Inferior parietal cortex (tissue), 1 donor: Measurements from ENCODE around the gene ITIH5.

ENCODE experiments used
- DNase-seq: peaks from one replicate; pipeline ENCODE4 v3.0.0-alpha.2; 2016; ENCODE audit errors: extremely low spot score

The ITIH5 gene

DNA sequence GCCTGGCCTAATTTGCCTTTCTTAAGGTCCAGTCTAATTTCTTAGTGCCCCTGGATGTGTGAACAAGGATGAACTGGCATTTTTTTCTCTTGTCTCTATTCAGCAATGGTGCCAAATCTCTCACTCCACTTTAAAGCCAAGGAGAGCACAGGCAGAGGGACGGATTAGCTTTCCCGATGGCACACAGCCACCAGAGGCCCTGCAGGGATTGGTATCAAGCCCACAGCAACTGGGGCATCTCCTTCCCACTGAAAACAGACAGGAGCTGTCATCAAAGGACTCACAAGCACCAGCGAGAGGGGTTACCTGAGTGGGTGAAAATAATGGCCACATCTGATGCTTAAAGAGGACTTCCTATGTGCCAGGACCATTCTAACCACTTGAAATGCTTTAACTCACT is 83.1 kb downstream of the ITIH5 start:
- DNase-seq: no peak

DNA sequence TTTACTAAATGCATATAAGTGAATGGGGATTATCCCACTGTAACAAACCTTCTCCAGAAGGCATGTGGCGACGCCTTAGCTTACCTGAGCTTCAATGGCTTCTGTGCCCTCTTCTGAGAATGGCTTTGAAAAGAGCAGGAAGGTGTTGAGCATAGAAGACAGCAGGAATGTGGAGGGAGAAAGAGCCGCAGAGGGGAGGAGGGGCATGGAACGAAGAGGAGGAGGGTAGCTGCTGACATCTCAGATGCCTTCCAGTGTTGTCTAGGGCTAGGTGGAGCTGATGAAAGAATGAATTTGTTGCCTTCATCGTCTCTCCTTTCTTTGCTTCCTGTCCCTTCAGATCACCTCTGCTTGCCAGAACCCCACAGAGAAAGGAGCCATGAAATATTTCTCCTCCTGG is 86.2 kb downstream of the ITIH5 start:
- no peak for DNase-seq

DNA sequence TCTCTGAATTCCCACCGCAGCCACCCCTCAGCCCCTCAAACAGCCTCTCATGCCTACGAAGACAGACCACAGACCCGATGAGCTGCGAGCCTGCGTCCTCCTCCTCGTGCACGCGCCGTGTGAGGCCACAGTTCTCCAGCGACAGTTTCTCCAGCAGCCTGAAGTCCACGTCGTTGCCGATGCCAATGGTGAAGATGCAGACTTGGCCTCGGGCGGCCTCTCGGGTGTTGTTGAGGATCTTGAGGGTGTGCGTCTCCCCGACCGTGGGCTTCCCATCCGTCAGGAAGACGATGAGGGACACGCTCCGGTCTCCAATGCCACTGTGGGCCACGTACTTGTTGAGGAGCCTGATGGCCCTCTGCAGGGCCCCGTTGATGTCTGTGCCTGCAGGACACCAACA is 87.1 kb downstream of the ITIH5 start:
- no peak for DNase-seq

DNA sequence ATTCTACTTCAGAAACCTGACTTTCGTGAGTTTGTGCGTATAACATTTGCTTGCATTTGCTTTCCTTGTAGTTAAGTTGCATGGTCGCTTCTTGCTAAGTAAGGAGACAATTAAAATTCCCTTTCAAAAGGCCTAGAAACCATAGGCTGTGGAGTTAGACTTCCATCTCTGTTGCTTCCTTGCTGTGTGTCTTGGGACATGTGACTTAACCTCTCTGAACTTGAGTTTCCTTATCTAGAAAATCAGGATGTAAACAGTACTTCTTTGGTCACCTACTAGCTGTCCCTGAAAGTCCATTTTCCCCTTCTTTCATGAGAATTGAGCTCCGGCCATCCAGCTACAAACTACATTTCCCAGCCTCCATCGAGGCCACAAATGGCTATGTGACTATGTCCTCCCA is 89.2 kb downstream of the ITIH5 start:
- DNase-seq: no peak

DNA sequence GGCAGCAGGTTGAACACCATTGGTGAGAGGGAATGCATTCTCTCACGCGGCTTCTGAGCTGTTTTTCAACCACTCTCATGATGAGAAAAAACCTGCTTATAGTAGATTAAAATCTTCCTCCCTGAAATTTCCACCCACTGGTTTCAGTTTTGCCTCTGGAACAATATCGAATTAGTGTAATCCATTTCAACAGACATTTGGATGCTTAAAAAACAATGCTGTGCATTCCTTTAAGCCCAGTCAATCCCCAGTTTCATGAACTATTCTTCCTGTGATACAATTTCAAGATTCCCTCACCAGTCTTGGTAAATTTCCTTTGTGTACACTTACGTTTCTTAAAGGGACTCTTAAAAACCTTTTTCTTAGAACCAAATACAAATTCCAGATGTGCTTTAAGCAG is 89.6 kb downstream of the ITIH5 start:
- DNase-seq: no peak

DNA sequence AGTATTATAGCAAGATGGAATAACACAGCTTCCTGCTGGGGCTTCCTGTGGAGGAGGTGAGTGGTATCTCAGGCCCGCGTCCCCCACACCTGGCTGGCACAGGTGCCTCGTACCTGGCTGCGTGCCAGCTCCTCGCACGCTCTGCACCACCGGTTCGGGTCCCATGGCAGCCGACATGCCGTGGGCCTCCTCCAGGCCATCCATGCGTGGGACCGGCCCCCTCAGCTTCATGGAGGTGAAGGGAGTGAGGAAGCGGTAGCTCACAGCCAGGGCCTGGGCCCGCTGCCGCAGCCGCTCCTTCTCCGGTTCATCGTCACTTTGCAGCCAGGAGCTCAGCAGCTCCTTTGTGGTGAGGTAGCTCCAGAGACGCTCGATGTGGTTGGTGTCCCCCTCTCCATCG is 90.4 kb downstream of the ITIH5 start:
- DNase-seq: no peak

DNA sequence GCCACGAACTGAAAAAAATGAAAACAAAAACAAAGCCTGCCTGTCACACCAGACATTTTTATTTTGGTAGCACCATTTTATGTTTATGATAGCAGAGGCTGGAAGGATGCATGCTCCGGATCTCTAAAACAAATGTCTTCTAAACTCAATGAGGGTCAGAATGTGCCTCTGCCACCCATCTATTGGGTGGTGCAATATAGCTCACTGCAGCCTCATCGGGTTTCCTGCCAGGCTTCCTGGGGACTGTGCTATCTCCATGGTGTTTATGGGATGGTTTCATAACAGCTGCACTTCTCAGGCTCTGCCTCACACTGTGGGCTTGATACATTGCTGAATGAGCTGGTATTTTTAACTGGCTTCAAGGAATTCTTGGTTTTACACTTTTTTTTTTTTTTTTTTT is 94.4 kb downstream of the ITIH5 start:
- peak; percentile 38 for DNase-seq

DNA sequence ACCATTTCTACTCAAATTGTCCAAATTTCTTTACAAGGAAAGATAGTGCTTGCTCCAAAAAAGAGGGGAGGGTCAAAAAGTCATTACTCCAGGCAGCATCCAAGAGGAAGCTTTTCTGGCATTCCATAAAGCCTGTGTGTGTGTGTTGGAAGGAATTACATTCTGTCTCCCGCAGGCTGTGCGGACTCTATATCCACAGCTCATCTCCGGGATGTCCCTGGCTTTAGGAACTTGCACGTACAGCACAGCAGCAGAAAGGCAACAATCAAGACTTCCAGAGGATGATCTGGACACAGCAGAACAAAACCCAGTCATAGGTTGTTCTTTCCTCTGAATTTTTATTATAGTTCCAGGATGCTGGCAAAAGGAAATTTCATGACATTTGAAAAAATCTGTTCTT is 94.8 kb downstream of the ITIH5 start:
- no peak for DNase-seq

DNA sequence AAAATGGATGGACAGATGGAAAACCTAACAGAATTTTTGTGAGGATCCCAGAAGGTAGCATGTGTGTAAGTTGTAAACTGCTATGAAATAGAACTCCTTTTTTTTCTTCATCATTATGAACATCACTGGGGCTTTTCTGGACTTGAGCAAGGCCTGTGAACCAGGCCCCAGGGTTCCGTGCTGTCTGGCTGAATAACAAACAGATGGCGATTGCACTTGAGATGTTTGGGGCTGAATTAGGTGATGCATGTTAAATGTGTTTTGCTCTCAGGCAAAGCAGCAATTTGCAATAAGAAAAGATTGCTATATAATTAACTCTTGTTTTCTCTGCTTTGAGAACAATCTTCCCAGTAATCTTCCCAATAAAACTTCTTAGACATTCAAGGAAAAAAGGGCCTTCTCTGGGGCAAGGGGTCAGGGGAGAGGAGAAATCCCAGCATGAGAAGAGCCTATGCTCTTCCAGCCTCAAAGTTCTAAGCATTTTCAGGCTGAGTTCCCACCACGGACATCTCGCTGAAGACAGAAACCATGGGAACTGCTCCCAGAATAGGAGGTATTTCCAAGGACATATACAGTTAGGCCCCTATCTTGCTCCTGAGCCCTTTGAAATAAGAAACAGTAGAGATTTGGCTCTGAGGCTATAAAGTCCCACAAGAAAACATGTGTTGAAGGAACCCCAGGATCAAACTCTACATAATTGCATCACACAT is 98.7 kb downstream of the ITIH5 start:
- no peak for DNase-seq

DNA sequence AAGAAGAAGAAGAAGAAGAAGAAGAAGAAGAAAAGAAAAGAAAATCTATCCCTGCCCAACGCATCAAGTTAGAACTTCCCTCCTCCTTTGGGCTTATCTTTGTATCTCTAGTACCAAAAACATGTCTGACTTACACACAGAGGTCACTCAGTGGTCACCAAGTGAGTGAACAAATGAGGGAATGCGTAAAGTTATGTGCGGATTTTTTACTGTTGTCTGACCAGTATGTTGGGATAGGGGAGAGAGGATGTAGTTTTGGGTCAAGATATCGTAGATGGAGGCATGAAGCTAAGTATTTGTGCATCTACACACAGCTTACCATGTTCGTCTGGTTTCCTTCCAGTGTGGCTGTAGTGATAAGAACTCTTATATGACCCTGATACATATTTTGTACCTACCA is 99.9 kb downstream of the ITIH5 start:
- DNase-seq: no peak

DNA sequence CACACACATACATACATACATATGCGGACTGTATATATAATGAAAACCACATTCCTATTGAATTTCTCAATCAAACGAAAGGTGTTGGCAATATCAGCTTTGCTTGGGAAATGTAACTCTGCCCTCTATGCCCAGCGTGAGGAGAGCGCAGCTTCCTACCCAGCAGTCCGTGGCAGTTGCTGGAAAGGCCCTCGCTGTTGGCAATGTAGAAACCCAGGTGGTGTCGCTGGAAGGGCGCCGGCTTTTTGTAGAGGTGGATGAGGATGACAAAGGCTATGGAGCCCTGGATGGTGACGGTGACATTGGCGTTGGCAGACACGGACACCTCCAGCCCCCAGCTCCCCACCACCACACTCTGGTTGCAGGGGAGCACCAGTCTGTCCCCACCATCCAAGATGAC is 100.9 kb downstream of the ITIH5 start:
- no peak for DNase-seq

DNA sequence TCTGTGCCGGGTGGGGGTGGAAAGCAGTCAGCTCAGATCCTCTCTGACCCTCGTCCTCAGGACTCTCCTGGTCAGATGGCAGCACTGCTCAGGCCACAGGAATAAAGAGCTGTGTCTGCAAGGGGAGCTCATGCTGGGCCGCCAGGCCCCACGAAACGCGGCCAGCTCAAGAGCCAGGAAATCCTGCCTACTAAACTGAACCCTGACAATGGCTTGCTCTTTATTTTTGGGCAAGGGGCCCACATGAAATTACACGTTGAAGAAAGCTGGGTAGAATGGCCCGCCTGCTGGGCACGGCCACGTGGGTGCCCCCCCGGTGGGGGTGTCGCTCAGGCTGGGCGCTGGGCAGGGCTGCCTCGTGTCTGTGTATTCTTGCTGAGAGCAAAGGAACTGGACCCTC is 103.0 kb downstream of the ITIH5 start:
- no peak for DNase-seq

DNA sequence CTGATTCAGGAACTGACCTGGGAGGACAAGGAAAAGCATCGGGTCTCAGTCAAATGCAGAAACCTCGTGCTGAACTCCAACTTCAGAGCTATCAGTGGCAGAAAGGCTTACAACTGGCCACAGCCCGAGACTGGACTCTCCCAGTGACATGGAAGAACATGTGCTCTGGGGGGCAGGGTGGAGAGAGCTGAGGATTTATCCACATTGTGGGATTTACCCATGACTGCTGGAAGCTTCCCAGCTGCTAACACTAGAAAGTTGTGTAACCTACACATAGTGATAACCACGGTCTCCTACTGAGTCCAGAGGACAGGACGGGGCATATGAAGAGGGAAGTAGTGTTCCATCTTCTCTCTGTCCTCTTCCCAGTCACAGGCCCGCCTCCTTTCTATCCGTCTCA is 103.4 kb downstream of the ITIH5 start:
- no peak for DNase-seq

DNA sequence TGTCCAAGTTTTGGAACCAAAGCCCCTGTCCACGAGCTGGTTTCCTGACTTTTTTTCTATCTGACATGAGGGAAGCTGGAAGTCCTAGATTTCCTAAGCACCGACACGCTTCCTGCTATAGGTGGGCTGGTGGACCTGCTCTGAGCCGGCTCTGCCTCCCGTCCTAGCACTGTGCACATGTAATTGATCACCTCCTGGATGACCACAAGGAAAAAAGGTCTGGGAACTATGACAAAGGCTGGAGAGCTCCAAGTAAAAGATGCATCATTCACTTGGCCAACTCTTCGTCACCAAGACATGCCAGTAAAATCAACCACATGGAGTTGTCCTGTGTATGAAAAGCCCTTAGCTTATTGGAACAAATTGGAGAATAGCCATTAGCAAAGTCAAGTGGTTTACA is 104.8 kb downstream of the ITIH5 start:
- DNase-seq: no peak

DNA sequence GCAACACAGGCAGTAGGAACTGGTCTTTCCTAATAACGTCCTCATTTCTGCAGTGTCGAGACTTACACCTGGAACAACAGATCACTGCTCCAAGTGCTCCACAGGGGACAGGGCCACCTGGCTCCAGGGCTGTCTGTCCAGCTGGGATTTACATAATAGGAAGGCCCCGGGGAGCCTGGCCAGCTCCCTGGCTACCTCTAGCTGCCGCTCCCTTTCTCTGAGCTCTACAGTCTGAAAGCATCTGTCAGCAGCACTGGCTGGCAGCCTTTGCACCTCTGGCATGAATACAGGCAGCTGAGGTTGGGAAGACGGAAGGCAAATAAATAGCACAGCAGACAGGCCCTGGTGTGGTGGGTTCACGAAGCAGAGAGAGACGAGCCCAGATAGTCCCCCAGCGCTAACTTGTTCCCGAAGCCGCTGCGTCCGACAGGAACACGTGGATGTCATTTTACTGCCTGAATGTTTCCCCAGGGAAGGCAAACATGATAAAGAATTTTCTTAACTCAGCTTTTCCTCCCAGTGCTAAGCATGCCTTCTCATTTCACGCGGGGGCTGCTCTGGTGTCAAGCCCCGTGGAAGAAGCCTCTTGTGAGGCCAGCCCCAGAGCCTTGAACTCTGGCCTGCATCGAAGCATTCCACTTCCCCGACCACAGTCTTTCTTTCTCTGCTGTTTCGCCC is 105.4 kb downstream of the ITIH5 start:
- no peak for DNase-seq

DNA sequence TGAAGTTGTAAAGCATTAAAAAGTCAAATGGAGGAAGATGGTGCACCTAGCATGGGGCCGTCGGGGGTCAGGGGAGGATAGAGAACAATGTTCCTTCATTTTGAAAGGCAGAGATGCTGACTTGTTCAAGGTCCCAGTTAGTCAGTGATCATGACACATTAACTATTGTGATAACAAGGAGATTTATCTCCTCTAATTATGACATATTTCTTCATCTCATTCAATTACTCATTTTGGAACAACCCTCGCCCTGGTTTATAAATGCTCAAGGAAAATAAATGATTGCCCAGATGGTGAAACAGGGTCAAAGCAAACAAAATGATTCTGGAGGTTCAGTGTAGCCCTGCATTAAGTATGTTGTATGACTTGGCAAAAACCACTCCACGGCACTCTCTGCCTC is 106.2 kb downstream of the ITIH5 start:
- DNase-seq: no peak

DNA sequence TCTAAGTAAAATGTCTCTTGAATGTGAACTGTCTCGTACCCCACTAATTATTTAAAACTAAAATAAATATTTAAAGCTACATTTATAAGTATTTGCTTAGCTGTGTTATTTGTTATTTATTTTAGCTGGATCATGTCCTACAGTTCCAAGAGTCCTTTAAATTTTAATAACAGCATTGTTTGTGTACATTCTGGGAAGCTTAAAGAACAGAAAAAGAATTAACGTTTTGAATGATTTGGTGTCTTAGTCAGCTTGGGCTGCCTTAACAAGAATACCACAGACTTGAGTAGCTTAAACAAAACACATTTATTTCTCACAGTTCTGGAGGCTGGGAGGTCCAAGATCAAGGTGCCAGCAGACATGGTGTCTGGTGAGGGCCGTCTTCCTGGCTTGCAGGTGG is 107.4 kb downstream of the ITIH5 start:
- no peak for DNase-seq

DNA sequence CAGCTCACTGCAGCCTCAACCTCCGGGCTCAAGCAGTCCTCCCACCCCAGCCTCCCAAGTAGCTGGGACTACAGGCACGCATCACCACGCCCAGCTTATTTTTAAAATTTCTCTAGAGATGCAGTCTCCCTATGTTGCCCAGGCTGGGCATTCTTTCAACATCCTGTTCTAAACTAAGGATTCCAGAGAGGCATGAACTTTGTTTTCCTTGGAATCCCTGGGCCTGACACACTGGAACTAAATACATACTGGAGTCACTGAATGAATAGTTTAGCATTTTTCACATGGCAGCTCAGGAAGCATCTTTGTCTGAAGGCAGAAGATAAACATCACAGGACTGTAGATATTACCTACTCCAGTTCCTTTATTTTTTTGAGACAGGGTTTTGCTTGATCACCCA is 108.7 kb downstream of the ITIH5 start:
- DNase-seq: no peak

DNA sequence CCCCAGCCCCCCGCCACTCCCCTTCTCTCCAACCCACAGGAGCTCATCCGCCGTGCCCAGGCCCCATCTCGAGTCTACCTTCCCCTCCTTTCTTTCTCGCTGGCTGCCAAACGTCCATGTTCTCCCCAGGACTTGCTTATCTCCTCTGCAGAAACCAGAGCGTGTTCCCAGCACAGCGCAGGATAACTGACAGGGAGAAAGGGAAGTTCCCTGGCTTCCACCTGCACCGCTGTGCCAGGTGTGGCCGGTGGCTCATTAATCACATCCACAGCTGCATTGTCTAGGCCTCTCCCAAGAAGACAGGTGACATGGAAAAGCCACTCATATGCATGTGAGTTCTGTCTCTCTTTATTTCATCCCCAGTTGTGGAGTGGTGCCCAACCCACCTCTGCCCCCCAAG is 113.2 kb downstream of the ITIH5 start:
- no peak for DNase-seq

DNA sequence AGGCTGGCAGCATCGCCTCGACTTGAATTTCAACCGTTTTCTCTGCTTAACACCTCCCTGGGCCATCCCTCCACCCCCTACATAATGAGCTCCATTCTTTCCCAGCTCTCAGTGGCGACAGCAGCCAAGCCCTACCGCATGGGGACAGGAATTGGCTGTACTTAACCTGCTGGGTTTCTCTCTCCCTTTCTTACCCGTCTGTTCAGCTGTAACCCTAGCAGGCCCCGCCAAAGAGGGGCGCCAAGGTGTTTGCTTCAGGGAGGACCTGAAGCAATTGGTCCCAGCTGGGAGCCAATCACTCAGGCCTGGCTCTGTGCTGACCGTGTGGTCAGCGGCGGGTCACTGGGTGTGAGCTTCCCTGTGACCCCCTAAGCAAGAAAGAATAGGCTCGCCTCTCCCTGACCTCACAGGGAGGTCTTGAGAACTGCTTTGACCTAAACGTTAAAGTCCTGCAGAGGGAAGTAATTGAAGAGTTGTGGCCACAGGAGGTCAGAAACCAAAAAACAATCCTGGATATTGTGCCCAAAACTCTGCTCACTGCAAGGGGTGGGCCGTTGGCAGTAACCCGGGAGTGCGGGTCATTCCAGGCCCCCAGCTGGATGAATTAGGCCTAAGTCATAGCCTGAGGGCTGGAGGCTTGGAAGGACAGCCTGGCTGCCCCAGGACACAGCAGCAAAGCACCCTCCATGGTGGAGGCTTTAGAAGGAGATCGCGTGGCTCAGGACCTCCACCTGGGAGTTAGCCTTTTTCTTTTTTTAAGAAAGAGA is 114.6 kb downstream of the ITIH5 start:
- no peak for DNase-seq

DNA sequence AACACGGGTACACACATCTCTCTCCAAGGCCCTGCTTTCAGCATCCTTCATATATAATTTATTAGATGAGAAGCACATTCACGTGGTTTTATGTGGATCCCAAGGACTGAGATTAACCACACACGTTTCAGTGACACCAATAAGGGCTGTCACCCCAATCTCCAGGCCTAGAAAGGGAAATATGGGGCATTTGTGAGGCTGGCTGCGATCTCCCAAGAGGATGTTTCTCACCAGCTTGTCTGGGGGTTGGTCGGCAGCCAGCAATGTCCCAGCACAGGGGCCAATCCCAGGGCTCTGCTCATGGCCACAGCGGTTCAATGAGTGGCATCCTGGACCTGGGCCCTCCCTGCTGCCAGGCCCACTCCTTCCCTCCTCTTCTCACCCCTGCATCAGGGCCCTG is 115.5 kb downstream of the ITIH5 start:
- DNase-seq: no peak

DNA sequence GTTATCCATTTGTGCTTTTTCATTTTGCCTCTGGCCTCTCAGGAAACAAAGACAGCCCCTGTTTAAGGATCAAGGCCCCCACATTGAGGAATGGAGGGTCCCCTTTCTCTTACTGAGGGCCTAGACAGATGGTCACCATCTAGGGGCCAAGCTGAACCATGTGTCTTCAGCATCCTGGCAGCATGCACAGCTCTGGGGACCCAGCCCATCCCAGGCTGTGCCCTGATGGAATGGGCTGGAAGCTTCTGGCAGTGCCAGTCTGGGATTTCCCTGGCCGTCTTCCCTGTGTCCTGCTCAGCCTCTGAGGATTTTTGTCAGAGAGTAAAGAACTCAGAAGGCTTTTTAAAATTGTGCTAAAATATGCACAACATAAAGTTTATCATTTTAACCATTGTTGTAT is 116.8 kb downstream of the ITIH5 start:
- DNase-seq: no peak

DNA sequence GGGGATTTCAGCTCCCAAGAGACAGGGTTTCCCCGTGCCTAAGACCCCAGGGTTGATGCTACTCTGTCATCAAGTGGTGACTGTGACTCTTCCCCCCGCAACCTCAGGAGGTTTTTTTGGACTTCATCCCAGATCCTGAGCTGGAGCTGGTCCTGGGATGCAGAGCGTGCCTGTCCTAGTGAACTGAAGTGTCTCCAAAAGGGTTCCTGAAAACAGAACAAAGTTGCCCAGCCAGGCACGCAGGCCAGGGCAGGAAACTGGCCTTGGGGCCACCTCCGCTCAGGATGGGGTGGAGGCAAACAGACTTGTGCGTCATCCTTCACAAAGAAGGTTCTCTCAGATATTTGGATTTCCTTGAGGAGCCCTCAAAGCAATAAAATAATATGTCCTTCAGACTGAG is 118.9 kb downstream of the ITIH5 start:
- DNase-seq: no peak
